Sciatic nerve (tissue), 2 donors: Measurements from ENCODE around the gene REEP2. TPM values are rescaled to one million over a fixed set of nuclear protein-coding genes. Genes with fewer than 3 reads are reported as not detected.
"Not testable (repeated sequence)": the region's sequence is repeated elsewhere in the genome, so short reads cannot be mapped to it uniquely, and the experiment has no call there.

Experiments
- ATAC-seq: fragments of 200-7000 bp; cut with Tn5 transposase; one replicate; pipeline ENCODE4 v1.9.1; 2020; ENCODE audit warnings: mild to moderate bottlenecking, moderate library complexity
- DNase-seq: peaks from one replicate; pipeline ENCODE4 v3.0.0-alpha.2; 2020; ENCODE audit warnings: low spot score
- intact Hi-C: fragments of 100-400 bp; cut with DNase I; formaldehyde crosslinking; loops from one replicate; pipeline ENCODE4 v1.14.2; 2022
- total RNA-seq: library from RNA; stranded (reverse); fragmentation: NEBNext Ultra II Directional; extraction: Animal tissue kit (Norgen Biotek cat#: 25700); gene quantifications from one replicate; pipeline ENCODE4 v1.2.1, GENCODE V29; 2021
- donor health status: DM: no; HTN: no; CAD: no.
- donor health status: DM: no; HTN: no; CAD: no.

The REEP2 gene, protein sequence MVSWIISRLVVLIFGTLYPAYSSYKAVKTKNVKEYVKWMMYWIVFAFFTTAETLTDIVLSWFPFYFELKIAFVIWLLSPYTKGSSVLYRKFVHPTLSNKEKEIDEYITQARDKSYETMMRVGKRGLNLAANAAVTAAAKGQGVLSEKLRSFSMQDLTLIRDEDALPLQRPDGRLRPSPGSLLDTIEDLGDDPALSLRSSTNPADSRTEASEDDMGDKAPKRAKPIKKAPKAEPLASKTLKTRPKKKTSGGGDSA
- total RNA-seq = 5.3 TPM

- DNase-seq (peak; percentile 62), ATAC-seq (peak; percentile 59)
- intact Hi-C loops = no loop called here
Observed at GRCh38 chr5:138438724-138439476, at the start of gene REEP2. Gene REEP2, plus strand, starts transcription at chr5:138439057. Its CDS starts 152 bp downstream, at chr5:138439209.

- intact Hi-C loops = no loop called here
- no peak for ATAC-seq
Observed at GRCh38 chr5:138389332-138389731, 49.5 kb upstream of the REEP2 start.

GRCh38 chr5:138389911-138390310 is 48.9 kb upstream of the REEP2 start:
- intact Hi-C loops, DNase-seq, ATAC-seq: not testable (repeated sequence)

More at GRCh38 chr5:138389332-138389731, 49.5 kb upstream of the REEP2 start:
- no peak for DNase-seq

- peak; percentile 70 for ATAC-seq
- DNase-seq = no peak
- intact Hi-C loops = no loop called here
Observed at GRCh38 chr5:138391859-138392386, 46.9 kb upstream of the REEP2 start.

DNA sequence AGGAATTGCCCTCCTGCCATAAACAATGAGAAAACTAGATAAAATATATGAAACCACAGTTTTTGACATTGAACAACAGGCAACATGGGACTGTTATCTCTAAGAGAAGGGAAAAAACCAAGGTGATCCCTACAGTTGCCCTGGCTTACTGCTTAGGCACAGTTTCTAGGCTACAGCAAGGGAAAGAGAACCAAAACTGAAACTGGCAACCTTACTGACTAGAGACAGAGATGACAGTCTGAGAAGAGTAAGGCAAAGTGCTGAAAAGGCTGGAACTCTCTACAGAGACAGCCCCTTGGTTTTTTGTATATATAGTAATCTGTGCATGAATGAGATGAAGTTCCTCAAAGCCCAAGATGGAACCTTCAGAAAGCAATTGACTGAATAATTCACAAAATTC is 36.2 kb upstream of the REEP2 start:
- no peak for DNase-seq
- intact Hi-C loops = no loop called here
- ATAC-seq = no peak

DNA sequence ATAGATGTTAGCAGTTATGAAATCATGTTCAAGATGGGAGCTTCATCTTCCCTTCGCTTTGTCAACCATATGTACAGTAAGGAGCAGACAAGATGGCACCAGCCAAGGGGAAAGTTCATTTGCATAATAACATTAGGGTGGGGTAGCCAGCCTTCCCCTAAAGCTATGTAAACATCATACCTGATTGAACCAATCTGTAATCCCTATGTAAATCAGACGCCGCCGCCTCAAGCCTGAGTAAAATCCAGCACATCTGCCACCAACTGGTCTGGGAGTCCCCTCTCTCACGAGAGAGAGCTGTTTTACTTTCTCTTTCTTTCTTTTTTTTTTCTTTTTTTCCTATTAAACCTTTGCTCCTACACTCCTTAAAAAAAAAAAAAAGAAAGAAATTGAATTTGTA is 30.8 kb upstream of the REEP2 start:
- intact Hi-C loops = no loop called here
- ATAC-seq = no peak
- DNase-seq = no peak

DNA sequence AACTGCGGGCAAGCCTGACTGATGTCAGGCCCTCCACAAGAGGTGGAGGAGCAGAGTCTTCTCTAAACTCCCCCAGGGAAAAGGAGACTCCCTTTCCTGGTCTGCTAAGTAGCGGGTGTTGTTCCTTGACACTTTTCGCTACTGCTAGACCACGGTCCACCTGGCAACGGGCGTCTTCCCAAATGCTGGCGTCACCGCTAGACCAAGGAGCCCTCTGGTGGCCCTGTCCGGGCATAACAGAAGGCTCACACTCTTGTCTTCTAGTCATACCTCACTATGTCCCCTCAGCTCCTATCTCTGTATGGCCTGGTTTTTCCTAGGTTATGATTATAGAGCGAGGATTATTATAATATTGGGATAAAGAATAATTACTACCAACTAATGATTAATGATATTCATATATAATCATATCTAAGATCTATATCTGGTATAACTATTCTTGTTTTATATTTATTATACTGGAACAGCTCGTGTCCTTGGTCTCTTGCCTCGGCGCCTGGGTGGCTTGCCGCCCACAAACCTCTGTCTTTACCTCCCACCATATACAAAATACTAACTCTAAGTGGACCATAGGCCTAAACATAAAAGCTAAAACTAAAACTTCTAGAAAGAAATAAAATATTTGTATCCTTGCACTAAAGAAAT is 27.7 kb upstream of the REEP2 start:
- DNase-seq, intact Hi-C loops: not testable (repeated sequence)

DNA sequence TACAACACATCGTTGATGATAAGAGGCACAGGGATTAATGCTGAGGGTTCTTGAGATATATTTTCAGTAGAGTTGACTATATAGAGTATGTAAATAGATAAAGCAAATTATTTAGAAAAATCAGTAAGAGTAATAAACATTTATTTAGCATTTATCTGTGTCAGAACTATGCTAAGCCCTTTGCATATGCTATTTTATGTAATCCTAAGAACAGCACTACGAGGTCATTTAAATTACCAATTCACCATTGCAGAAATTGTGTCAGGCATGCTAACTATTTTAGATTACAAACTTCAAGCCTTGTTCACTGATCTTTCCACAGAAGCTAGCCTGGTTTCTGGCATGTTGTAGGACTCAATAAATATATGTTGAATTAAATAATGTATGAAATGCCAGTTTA is 20.4 kb upstream of the REEP2 start:
- no peak for DNase-seq
- ATAC-seq = no peak
- intact Hi-C loops = no loop called here

More for the DNA sequence above, 27.7 kb upstream of the REEP2 start:
- not testable (repeated sequence) for ATAC-seq

DNA sequence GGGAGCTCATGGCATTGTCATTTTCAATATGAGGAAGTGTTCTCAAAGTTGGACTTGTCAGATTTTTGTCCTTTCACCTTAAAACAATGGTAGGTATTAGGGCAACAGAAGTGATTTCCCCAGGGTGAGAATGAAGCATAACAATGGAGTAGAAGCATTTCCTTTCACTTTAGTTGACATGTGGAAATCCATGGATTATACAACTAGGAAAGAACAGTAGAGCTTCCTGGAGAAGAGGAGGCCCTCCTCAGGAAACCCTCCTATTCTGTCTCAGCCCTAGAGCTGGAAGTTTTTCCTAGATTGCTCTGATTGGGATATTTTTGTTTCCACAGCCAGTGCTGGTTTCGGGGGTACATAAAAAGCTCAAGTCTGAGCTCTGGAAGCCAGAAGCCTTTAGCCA is 13.8 kb upstream of the REEP2 start:
- no peak for ATAC-seq
- no peak for DNase-seq

DNA sequence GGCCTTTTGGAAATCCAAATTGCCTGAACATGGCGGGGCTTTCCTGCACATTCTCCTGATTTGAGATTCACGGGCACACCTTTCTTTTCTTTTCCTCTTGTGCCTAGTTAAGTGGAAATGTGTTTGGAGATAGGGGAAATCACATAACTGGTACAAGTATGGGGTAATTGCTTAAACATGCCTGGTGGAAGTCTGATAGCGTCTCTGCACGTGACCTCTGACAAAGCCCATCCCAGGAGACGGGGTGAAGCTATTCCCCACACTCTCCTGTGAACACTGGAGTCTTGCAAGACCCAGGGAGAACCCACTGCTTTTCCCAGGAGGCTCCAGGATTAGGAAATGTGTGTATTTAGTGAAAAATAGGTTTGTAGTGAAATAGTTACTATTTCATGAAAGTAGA is 2.9 kb upstream of the REEP2 start:
- intact Hi-C loops = no loop called here
- DNase-seq (peak; percentile 32), ATAC-seq (no peak)

More for the DNA sequence above, 13.8 kb upstream of the REEP2 start:
- intact Hi-C loops = no loop called here

DNA sequence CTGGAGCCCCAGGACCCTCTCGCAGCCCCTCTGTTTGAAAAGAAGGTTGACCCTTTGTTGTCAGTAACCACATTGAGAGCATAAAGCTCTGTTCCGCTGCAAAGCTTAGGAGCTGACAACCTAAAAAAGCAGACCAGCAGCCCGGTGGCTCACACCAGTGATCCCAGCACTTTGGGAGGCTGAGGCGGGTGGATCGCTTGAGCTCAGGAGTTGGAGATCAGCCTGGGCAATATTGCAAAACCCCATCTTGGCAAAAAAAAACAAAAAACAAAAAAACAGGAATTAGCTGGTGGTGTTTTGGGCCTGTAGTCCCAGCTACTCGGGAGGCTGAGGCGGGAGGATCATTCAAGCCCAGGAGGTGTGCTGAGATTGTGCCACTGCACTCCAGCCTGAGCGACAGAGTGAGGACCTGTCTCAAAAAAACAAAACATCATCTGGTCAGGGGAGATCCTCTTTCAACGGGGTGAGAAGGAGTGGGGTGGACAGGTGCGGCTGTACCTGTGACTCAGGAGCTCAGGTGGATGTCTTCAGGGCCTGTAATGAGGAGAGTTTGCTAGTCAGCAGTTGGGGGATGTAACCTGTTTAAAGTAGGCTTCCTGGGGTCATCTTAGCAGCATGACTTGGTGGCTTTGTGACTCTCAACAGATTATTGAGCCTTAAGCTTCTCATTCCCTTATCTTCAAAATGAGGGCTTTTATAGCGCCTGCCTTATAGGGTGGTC is 694 bp upstream of the REEP2 start:
- intact Hi-C loops = no loop called here
- DNase-seq (peak; percentile 51), ATAC-seq (no peak)

DNA sequence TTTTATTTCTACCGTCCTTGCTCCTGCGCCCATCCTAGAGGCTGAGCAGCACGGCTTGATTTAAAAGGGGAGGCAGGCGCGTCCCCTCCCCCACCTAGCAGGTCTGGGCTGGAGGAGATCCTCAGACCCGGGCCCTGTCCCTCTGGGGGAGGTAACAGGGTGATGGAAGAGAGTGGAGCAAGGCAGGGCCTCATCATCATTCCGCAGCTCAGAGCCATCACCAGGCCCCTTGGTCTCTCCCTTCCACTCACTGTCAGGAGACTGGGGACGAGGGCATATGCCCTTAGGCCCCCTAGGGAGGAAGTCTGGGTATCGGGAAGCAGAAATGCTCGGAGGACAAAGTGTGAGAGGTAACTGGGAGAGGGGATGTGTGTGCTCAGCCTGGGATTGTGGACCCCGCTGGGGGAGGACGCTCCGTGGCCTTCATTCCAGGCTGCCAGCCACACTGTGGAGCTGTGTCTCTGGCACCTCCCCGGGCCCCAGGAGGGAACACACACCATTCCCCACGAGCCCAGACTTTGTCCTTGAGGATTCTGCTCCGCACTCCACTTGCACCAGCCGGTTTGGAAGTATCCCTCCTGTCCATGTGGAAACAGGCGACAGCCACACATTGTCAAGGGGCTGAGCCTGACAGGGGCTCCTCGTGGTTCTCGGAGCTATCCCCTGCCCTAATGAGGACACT is 761 bp downstream of the REEP2 start:
- intact Hi-C loops = no loop called here
- peak; percentile 59 for DNase-seq
- ATAC-seq = peak; percentile 31

DNA sequence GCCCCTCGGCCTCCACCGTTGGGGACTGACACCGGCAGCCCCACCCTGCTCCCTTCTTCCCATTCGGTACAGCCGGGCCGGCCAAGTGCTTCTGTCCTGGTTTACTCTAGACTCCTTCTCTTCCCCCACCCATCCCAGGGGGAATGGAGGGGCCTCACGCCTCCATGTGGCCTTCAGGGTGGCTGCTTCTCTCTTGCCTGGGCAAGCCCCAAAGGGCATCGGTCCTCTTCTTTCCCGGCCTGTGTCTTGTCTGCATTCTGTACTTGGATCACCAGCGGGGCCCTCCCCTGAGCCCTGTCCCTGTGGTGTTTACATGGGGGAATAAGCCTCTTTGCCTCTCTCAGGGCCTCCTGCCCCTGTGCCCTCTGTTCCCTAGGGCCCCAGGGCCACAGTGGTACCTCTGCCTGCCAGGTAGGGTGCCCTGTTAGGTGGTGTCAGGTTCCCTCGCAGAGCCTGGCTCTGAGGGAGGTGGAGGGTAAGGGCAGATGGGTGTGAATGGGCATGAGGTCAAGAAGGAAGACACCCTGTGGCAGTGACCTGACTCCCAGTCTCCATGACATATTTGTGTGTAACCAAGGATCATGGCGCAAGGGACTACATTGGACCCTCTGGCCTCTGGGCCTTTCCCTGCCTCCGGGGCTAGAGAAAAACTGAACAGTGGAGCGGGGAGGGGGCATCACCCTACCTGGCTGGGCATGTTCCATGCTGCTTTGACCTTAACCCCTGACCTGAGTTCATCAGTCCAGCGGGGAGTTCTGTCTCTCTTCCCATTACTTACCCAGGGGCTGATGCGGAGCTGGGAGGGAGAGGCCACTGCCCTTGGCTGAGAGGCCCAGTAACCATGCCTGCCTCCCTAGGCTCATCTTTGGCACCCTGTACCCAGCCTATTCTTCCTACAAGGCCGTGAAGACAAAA is 1.6 kb downstream of the REEP2 start:
- no peak for ATAC-seq
- DNase-seq = peak; percentile 28
- intact Hi-C loops = no loop called here

GRCh38 chr5:138441221-138441620 is 2.4 kb downstream of the REEP2 start:
- intact Hi-C loops = no loop called here
- DNase-seq (peak; percentile 45), ATAC-seq (no peak)

- intact Hi-C loops = no loop called here
Observed at GRCh38 chr5:138444078-138444773, 5.4 kb downstream of the REEP2 start.

GRCh38 chr5:138444774-138445546 is 6.1 kb downstream of the REEP2 start:
- ATAC-seq = no peak
- DNase-seq = peak; percentile 54
- intact Hi-C loops = loop anchor here (5.0 kb wide), 1 partner anchor 57 kb away; no protein-coding TSS in a partner anchor

More at GRCh38 chr5:138444078-138444773, 5.4 kb downstream of the REEP2 start:
- ATAC-seq (no peak), DNase-seq (peak; percentile 35)
